ENCODE results near the gene GPR161.

Gene GPR161

DNA sequence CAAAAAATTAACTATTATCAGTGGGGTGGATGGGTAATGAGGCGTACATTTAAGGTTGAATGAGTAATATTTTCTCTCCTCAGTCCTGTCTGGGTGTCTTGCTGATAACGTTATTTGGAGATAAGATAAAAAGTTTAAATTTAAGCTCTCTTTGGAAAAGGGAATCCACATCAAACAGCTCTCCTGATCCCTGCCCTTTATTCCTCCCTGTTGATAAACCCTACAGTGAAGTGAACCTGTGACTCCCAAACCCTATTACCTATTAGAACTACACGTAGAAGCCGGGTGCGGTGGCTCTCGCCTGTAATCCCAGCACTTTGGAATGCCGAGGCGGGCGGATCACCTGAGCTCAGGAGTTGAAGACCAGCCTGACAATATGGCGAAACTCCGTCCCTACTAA, 9.9 kb upstream of the GPR161 start:
- no peak for DNase-seq (ENCODE audit: low spot score)

DNA sequence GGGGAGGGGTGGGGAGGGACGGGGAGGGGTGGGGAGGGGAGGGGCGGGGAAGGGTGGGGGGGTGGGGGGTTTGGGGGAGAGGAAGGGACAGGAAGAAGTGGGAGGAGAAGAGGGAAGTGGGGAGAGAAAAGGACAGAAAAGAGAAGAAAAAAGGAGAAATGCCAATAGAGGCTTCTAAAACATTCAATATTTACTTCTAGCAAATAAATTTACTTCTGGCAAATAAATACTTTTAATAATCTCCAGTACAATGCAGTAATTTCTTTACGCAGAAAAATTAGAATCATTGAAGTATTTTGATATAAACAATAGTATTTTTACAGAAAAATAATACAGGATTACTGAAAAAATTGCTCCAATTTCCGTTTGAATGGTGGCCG, 9.4 kb upstream of the GPR161 start:
- no peak for DNase-seq (ENCODE audit: low spot score)

DNA sequence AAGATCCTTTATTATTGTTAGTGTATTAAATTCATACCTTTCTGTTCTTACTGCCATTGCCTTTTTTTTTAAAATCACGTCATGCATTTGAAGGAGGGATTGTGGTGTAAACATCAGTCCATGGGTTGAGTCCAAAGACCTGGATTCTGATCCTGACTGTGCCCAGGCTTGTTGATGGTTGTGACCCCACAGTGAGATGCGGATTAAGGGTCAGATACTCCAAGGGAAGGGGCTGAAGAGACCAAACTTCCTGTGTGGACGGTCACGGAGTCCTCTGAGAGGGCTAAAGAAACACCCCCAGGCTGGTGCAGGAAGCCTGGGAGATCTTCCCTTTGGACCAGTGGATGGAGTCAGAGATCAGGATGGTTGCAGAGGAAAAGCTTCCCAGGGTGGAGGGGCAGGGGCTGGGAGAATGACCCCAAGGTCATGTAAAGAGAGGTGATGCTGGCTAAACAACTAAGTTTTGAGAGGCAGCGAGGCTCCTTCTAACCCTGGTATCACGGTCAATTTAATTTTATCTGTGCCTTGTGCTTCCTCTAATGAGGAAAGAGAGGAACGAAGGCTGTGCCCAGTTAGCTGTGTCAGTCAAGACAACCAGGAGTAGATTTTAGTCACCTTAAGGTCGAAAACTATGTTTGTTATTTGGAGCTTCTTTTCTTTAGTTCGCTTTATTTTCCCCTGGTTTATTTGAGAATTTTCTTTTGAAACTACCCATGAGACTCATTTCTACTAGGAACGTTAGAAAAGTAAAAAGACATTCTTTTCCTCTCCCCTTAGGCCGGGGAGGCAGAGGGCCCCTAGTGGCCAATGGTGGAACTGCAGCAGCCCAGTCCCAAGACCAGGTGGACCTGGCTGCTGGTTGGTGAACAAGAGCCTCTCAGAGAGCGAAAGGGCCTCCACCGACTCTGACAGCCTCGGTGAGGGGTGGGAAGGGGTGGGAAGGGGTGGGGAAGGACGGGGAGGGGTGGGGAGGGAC, 8.7 kb upstream of the GPR161 start:
- DNase-seq (ENCODE audit: low spot score) = peak; percentile 85

DNA sequence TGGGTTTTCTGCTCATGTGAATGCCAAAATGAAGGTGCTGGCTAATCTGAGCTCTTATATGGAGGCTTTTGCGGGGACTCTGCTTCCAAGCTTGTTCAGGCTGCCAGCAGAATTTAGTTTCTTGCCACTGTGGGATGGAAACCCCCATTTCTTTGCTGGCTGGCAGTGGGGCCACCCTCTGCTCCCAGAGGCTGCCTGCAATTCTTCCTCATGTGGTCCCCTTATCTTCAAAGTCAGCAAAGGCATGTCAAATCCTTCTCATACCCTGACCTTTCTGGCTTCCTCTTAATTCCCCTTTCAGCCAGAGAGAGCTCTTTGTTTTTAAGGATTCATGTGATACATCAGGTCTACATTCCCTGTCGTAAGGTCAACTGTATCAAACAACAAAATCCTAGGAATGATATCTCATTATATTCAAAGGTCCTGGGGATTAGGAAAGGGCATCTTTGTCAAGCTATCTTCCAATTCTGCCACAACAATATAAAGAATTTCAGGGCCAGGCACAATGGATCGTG, 5.2 kb upstream of the GPR161 start:
- DNase-seq (ENCODE audit: low spot score) = no peak

DNA sequence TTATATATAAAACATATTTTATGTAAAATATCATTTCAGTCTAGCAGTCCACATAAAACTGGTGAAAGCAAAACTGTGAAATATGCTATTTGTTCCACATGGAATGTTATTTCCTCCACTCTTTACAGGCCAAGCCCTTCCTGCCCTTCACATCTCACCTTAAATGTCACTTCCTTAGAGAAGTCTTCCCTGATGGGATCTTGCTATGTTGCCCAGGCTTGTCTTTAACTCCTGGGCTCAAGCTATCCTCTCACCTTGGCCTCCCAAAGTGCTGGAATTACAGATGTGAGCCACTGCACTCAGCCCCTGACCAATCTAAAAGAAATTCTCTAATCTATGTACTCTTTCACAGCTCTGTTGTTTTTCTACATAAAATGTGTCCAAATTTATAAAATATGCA, 2.3 kb upstream of the GPR161 start:
- no peak for DNase-seq (ENCODE audit: low spot score)

DNA sequence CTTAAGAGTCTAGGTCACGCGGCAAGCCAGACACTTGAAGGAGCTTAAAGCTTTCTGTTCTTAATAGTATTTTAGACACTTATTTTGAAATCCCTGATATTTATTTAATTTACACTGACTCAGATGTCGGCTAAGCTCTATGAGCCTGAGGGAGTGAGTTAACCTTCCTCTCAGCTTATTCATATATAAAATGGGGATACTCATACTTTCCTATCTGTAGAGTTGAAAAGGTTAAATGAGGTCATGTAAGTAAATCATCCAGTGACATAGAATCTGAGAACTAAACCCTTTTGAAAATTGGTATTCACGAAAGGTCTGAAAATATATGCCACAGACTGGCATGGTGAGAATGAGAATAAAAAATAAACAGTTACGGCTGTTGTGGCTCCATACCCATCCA, 1.4 kb upstream of the GPR161 start:
- DNase-seq (ENCODE audit: low spot score) = no peak

DNA sequence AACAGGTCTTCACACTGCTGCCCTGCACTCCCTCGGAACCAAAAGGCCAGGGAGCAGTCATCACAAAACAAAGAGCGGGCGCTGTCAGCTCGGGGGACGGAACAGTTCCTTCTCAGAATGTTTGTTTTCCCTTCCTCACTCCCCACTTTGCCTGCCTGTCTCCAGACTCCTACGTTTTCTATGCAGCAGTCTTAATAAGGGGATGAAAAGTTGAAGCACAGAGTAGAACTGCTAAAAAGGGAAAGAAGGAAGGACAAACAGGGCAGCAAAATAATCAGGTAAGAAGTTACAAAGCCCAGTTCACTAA, 738 bp upstream of the GPR161 start:
- DNase-seq (ENCODE audit: low spot score) = no peak

DNA sequence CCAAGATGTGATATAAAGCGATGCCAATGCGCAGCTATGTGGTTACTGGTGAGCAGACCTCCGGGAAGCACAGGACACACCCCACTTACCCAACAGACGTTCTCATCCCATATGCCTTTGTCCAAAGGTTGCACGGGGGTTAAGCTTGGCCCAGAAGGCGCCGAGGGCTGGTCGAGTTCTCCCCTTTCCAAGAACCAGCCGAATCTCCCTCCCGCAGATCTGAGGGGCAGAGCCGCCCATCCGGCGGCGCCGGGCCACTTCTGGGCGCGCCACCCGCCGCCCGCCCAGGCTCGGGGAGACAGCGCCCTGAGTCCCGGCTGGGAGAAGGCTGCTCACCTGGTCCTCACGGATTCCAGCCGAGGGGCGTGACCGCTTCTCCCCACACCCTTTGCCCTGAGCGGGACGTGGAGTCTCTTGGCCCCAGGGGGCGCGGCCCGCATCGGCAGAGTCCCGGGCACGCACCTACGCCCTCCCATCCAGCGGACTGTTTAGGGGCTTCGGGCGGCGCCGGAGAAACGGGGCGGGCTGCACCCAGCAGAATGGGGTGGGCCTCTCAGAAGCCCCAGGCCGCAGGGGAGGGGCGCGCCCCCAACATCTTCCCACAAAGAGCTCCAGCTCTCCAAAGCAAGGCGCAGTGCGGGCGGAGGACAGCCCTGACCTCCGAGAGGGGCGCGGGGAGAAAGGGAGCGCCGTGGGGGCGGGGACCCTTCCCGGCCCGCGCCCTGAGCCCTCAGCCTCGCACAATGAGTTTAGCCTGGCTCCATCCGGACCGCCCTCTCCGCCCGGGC, 615 bp downstream of the GPR161 start:
- no peak for DNase-seq (ENCODE audit: low spot score)

DNA sequence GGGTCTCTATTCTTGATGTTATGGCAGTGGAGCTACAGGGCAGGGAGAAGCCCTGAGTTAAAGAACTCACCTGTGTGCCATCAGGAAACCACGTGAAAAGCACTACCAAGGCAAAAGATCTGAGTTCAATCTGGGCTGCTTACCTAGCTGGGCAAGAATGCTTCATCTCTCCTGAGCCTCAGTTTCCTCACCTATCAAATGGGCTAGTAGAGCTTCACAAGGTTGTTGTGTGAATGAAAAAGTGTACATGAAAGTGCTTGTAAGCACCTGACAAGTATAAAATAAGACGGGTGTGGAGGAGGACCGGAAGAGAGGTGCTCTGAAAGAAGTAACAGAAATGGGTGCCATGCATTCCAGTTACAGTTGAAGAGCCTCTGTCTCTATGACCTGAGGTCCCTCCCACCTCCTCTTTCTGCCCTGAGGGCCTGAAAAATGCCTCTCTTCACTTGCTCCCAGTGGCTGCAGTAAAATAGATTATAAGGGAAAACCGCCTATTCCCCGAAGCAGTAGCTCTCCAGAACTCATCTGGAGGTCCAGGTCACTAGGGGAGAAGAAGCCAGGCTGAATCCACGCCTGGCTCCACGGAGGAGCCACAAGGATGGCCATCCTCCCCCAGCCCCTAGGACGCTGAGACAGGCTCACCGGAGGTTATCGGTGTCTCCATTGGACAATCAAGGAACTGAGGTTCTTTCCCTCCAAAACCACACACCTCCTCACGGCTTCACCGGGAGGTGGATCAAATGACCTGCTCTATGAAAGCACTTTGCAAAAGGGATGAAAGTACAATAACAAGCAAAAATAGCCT, 1.4 kb downstream of the GPR161 start:
- DNase-seq (ENCODE audit: low spot score) = no peak

DNA sequence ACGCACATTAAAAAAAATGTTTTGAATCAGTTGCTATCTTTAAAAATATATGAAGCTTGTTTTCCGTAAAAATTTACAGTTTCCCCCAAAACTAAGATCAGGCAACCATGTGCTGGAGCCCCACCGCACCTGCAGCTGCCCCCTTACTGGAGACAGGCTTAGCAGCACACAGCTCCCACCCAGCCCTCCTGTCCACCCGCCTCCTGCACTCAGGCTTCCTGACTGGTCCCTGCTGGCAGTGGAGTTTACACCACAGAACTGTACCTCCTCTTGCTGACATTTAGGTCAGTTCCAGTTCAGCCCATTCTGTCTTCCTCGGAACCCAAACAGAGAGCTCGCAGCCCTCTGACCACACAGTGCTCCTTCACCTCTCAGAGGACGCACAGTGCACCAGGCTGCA, 2.1 kb downstream of the GPR161 start:
- no peak for DNase-seq (ENCODE audit: low spot score)

DNA sequence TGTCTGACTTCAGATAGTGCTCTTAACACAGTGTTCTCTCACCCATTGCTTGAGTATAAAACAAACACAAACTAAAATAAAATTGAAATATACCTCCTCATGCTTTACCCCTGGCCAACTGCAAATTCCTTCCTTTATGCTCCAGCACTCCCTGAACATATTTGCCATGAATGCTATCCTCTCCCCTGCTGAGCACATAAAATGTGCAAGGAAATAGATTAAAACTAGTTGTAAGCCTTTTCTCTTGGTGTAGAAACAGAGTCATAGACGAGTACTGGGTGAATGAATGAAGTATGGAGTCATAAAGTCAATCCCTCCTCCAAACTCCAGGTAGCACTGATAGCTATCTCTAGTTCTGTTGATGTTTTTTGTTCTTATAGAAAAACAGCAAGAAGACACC, 2.6 kb downstream of the GPR161 start:
- no peak for DNase-seq (ENCODE audit: low spot score)

DNA sequence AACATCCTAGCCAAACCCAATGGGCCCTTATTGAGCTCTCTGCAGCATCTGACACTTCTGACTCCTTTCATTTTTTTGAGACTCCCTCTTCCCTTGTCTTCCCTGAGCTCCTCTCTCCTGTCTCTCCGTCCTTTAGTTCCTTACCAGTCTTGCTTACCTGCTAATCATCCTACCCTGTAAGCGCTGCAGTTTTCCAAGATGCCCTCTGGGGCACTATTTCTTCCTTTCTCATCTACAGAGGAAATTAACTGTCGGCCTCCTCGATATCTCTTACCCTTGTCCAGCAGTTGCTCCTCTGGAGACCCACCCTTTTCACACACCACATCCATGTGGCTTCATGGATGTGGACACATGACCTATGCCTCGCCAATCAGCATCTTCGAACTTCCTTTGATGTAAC, 6.8 kb downstream of the GPR161 start:
- DNase-seq (ENCODE audit: low spot score) = no peak

DNA sequence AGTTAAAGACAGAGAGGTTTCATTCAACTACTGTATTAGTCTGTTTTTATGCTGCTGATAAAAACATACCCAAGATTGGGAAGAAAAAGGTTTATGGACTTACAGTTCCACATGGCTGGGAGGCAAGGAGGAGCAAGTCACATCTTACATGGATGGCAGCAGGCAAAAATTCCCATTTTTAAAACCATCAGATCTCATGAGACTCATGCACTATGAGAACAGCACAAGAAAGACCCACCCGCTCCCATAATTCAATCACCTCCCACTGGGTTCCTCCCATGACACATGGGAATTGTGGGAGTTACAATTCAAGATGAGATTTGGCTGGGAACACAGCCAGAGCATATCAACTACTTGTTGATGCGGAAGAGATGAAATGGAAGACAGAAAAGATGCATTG, 9.2 kb downstream of the GPR161 start:
- no peak for DNase-seq (ENCODE audit: low spot score)

DNA sequence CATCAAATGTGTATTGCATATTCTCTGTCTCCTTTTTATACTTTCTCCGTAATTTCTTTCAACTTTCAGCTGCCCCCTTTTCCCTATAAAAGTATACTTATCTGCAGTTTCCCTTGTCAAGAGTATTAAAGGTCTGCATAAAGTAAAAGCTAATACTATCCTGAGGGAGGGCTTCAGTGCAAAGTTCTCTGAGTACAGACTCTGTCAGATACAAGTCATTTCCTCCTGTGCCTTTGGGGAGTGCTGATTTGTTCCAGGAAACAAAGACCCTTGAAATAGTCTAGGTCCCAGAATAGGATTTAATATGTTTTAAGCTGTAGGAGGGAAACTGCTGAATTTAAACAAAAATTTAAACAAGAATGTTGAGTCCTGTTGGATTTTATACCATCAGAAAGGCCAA, 11.7 kb downstream of the GPR161 start:
- no peak for DNase-seq (ENCODE audit: low spot score)

DNA sequence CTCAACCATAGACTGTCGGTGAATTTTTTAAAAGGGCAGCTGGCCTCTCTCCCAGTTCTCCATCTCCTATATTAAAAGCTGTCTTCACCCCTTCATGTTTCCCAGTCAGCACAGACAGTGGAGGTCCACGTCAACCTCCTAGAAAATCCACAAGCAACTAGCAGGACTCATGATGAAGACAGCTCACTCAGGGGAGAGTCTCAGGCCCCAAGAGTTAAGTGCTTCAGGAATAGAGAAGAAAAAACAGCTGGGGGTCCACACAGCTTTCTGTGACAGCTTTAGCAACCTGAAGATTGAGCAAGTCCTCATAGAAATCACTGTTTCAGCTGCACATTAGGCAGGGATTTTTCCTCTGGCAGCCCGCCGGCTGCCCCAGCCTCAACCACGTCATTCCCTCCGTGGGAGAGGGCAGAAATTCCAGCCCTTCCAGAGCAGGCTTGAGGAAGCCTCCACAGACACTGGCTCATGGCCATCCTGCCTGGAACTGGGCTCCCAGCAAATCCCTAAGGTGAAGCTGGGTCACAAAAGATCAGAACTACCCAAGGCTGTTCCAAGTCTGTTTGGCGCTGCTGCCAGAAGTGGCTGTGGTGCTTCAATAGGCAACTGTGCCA, 15.2 kb downstream of the GPR161 start:
- no peak for DNase-seq (ENCODE audit: low spot score)

DNA sequence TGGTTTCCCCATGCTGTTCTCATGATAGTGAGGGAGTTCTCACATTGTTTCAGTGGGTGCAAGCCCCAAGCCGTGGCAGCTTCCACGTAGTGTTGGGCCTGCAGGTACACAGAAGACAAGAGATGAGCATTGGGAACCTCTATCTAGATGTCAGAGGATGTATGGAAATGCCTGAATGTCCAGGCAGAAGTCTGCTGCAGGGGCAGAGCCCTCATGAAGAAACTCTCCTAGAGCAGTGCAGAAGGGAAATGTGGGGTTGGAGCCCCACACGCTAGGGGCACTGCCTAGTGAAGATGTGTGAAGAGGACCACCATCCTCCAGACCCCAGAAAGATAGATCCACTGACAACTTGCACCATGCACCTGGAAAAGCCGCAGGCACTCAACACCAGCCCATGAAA, 17.0 kb downstream of the GPR161 start:
- no peak for DNase-seq (ENCODE audit: low spot score)

DNA sequence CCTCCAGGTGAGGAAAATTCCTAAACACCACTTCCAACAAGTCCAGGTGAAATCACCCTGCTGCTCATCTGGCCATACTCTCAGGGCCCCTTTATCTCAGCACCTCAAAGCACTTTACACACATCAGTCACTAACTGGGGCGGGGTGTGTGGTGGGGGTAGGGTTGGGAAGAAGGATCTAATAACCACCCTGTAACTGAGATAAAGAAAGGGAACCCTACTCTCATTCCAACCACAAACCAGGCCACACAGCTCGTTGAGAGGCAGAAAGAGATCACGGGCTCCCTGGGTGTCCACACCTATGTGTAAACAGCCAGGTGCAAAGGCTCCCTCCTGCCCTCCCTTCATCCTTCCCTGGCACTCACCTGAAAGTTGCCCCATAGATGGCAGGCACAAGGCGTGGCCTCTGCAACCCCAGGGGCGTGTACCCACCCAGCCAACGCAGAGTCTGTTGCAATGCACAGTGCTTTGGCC, 20.4 kb downstream of the GPR161 start:
- DNase-seq (ENCODE audit: low spot score) = no peak

DNA sequence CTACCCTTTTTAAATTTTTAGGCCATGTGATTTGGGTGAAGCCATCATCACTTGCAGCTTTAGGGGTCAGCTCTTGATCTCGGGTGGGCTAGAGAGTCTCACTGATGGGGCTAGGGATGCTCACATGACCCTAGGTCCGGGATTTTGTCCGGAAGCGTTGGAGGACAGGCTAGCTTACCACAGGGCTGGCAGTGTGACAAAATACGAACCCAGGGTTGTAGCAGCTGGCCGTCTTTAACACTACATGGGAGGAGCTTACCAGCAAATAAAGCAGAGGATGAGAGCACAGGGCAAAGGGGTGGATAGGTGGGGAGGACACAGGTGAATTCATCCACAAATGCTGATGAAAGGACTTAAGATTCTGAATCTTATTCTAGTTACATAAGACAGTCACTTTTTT, 21.9 kb downstream of the GPR161 start:
- DNase-seq (ENCODE audit: low spot score) = no peak

DNA sequence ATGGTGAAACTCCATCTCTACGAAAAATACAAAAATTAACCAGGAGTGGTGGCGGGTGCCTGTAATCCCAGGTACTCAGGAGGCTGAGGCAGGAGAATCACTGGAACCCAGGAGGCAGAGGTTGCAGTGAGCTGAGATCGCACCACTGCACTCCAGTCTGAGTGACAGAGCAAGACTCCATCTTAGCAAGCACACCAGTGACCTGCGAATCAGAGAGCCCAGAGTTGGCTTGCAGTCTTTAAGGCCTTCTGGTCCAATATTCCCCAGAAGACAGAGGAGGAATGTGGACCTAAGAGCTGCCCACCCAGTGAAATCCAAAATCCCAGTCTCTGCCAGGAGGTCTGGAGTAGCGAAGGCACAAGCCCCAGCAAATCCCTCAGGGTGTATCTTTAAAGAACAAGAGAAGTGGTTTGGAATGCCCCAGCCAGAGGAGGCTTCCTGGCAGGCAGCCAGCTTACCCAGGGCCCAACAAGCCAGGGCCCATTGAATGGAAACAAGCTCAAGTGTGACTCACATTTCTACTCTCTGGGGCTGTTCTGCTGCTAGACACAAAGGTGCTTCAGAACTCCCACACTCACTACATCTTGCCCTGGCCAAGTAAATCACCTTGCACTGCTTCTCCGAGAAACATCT, 23.9 kb downstream of the GPR161 start:
- no peak for DNase-seq (ENCODE audit: low spot score)

DNA sequence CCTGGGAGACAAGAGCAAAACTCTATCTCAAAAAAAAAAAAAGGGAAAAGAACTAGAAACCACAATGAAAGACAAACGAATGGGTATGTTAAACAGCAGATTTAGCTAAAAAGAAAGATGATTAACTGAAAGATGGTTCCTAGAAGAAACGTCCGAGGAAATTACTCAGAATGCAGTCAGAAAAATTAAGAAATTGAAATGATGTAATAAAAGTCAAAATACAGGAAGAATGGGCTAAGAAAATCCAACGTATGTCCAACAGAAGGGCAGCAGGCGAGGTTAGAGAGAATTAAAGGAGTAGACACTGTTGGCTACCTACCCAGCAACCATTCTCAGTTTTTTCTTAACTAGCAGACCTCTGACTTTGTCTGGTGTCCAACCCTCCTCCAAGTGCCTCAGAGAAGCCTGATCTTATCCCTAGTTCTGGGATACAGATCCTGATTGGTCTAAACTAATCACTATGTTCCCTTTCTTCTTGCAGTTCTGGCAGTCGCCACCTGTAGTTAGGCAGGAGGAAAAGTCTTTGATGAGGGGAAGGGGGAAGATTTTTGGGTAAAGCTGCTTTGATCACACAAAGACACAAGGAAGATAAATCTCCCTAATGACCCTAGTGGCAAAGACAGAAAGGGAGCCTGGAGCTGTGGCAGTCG, 25.7 kb downstream of the GPR161 start:
- DNase-seq (ENCODE audit: low spot score) = no peak

DNA sequence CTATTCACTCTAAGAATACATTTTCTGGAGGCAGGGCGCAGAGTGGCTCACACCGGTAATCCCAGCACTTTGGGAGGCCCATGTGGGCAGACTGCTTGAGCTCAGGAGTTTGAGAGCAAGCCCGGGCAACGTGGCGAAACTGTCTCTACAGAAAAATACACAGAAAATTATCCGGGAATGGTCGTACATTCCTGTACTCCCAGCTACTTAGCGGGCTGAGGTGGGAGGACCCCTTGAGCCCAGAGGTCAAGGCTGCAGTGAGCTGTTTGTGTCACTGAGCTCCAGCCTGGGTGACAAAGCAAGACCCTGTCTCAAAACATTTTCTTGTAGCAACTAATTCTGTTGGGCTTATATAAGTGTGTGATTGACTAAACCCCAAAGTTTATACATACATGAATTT, 30.5 kb downstream of the GPR161 start:
- no peak for DNase-seq (ENCODE audit: low spot score)

All from CD4-positive, alpha-beta T cell treated with Interleukin-15 for 4 hours (primary cell).